Hindlimb muscle (tissue), 1 donor: ENCODE data around the gene LRRIQ1. TPM values are rescaled to one million over a fixed set of nuclear protein-coding genes. Genes with fewer than 3 reads are reported as not detected.
"Not testable (repeated sequence)": the region's sequence is repeated elsewhere in the genome, so short reads cannot be mapped to it uniquely, and the experiment has no call there.

Source experiments
- DNase-seq: peaks from one replicate; pipeline ENCODE4 v3.0.0-alpha.2; 2013
- polyA plus RNA-seq: library from polyadenylated mRNA; unstranded; fragments of 120-200 nt; gene quantifications from one replicate; pipeline ENCODE4 v1.2.1, GENCODE V29; 2013; ENCODE audit not compliant: insufficient read length

Gene LRRIQ1
- polyA plus RNA-seq, 1 donor = 0.27 TPM

DNA sequence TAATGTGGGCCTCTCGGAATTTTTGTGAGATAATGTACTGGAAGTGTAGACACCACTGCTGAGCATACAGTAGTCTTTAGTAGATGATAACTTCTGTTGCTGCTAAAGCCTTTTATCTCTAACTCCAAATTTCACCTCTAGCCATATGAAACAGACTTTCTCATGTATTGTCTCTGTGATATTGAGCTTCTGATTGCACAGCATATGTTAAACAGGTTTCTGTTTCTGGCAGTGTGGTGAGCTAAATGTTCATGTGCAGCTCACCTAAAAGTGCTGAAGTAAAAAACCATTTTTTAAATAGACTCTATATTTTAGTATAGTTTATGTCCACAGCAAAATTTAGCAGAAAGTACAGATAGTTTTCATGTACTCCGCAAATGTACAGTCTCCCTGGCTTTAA is 154.6 kb downstream of the LRRIQ1 start:
- no peak for DNase-seq

DNA sequence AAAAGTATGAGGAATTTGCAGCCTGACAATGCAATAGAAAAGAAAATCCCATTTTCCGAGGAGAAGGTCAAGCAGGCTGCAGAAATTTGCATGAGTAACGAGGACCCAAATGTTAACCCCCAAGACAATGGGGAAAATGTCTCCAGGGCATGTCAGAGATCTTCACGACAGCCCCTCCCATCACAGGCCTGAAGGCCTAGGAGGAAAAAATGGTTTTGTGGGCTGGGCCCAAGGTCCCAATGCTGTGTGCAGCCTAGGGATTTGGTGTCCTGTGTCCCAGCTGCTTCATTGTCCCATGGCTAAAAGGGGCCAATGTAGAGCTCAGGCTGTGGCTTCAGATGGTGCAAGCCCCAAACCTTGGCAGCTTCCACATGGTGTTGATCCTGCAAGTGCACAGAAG is 167.7 kb downstream of the LRRIQ1 start:
- DNase-seq = not testable (repeated sequence)

DNA sequence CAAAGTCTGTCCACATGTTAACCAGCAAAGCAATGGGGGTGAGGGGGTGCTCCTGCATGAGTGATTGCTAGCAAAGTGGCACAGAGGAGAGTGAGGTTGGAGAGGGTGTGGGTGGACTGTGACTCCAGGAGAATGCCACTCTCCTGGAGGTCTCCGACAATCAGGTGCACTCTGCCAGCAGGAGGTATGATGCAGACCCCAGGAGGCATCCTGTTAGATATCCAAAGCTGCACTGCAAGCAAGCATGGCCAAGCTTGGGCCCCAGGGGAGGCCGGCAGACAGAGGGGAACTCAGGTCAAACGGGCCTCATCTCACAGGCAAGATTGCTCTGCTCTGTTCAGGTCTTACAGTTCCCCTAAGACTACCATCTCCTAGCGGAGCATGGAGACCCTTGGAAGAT is 170.4 kb downstream of the LRRIQ1 start:
- DNase-seq = no peak

DNA sequence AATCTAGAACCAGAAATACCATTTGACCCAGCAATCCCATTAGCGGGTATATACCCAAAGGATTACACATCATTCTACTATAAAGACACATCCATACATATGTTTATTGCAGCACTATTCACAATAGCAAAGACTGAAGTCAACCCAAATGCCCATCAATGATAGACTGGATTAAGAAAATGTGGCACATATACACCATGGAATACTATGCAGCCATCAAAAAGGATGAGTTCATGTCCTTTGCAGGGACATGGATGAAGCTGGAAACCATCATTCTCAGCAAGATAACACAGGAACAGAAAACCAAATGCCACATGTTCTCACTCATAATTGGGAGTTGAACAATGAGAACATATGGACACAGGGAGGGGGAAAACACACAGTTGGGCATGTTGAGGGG is 188.2 kb downstream of the LRRIQ1 start:
- not testable (repeated sequence) for DNase-seq

DNA sequence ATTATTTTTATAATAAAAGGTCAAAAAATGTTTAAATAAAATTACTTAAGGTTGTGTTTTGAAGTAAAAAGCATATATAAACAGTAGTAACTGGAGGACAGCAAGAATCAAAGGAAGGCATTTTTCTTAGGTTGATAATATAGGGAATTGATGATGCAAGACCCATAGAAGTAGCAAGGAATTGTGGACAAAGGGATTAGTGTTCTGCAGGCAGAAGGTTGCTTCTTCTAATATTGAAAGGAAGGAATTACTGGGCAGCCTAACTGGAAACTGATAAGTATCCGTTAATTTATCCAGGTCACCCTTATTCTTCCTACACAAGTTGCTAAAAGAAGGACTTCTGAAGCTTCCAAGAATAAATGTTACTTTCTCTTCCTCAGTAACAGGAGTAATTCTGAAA is 189.3 kb downstream of the LRRIQ1 start:
- DNase-seq = no peak

DNA sequence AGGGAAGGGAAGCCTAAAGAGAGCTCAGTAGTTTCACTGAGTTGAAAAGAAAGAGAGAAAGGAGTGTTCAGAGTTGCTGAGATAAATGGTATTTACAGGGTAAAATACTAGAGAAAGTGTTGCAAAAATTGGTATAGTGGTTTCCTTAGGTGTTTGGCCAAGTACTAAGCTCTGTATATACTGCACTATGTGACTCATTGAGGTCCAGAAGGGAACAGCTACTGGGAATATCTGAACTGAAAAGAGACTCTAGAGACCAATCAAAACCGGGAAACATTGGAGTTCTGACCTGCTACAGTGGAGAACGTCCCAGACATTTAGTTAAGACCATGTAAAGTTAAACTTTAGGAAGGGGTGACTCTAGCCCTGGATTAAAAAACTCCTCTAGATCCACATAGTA is 201.2 kb downstream of the LRRIQ1 start:
- no peak for DNase-seq

DNA sequence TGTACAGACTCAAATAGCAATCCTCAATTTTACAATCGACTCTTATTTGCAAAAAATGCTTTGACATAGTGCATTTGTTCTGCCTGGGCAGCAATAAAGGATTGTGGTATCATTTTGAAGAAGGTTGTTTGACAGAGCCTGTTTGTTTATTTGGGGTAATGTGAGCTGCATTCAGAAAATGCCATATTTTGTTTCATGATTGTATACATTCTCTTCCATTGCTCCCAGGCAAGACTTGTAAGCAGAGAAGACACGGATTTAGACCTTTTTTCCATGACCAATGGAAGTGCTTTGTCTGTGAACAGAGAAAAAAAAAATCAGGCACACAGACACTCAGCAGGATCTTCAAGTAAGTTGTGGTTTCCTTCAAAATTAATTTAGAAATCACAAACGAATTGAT is 208.4 kb downstream of the LRRIQ1 start:
- DNase-seq = no peak

DNA sequence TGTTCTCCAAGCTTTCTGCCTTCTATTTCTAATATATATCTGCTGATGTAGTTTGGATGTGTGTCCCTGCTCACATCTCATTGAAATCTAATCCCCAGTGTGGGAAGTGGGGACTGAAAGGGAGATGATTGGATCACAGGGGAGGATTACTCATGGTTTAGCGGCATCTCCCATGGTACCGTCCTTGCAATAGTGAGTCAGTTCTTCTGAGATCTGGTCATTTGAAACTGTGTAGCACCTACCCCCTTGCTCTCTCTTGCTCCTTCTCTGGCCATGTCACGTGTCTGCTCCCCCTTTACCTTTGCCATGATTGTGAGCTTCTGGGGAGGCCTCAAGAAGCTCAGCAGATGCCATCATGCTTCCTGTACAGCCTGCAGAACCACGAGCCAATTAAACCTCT is 217.7 kb downstream of the LRRIQ1 start:
- no peak for DNase-seq

DNA sequence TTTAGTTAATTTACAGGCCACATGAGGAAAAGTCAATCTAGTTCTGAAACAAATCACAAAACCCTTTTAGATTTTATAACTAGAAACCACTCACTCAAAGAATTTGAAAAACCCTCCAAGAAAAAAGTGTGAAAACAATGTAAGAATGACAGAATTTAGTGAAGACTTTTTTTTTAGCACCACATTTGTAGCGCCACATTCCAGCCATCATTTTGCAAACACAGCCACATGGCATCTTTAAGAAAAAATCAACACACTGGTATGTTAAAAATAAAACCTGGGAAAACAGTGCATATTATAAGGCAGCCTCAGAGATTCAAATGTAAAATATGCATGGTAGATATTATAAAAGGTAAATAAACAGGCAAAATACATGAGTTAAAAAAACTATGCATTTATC is 221.5 kb downstream of the LRRIQ1 start:
- DNase-seq = no peak

DNA sequence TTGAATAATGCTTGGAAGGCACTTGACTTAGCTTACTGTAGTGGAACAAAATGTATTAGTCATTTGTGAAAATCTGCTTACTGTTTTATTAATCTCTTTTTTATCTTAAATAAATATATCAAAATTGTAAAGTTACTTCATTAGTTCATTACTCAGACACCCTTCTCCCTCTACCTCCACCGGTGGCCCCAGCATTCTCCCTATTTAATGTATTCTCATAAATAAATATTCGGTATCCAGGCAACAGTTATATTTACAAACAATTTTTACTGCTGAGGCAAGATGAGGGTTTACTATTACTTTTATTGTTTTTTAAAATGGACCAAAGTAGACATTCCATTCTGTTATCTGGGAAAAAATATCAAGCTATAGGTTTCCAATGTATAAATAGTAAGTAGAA is 224.3 kb downstream of the LRRIQ1 start:
- no peak for DNase-seq

DNA sequence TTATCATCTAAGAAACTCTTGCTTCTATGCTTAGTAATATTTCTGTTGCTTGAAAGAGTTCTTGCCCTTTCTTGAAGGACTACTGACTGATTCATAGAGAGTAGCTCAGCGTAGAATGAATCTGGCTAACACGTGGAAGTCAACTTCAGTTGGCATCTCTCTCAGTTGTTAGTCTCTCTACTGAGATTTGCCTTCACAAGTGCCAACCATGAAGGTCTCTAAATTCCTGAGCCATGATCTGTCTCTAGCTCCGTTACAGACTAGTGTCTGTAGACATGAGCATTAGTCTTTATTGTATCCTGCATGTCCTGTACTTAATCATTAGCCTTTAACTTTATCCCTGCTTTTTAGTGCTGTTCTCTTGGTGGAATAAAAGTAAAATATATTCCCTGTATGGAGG is 224.7 kb downstream of the LRRIQ1 start:
- DNase-seq = no peak

DNA sequence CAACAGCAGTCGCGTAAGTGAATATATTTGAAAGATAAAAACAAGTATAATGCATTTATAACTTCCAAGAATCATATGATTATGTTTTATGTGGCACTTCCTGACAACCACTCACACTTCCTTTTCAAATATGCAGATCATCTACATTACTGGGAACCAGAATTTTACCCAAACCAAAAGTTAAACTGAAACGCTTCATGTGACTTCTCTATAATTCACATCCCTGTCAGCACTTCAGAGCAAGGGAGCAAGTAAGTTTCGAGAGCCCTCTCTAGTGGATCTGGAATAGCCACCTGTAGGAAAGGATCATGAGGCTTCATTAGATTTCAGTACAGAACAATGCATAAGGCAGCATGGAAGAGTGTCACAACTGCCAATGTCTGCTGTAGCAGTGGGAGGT is 230.2 kb downstream of the LRRIQ1 start:
- no peak for DNase-seq

DNA sequence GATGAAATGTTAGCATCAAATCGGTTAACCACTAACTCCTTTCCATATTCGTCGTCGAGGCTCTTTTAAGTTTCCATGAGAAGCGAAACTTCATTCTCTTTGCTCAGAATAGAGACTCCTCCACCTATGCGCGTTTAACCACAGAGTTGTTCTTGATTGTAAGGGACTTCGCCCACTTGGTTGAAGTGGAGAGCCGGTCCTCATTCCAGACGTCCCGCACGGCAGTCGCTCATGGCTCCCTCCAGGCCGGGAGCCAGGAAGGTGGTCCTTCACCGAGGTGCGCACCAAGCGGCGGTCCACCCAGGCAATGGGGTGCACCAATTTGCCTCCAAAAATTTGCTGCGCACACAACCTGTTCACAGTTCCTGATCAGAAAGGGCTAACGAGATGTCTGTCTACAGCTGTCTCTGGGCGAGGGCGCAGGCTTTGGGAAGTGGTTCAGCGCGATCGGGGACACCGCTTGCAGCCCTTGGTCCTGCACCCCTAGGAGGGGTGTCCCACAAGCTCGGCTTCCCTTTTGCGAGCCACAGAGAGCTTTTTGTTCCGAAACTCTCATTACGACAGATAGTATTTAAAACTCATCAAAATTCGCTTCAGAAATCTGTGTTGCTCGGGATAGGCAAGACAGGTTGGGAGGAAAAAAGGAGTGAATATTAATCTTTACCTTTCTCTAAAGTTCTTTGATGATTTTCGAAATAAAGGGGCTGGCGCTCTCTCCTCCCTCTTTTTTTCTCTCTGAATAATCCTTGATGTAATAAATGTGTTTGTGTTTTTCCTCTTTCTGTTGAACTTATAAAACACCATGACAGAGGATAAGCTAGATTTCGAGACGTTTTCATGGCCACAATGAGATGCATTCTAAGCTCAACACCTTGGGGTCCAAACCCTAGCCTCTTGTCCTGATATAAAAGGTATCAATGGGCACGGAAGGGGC is 237.5 kb downstream of the LRRIQ1 start:
- DNase-seq = no peak

DNA sequence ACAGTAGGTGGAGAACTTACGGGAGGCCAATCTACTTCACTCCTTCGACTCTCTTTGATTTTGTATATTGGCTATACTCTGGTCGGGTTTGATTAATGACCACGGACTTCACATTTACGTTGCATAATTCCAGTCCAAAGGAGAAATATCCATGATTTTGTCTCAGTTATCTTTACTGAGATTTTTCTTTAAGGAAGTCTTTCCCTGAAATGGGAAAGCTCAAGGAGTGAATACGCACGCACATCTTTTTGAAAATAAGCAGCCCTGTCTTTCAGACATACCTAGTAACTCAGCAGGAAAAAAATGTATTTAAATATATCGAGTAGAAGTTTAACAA is 238.1 kb downstream of the LRRIQ1 start:
- DNase-seq = no peak

DNA sequence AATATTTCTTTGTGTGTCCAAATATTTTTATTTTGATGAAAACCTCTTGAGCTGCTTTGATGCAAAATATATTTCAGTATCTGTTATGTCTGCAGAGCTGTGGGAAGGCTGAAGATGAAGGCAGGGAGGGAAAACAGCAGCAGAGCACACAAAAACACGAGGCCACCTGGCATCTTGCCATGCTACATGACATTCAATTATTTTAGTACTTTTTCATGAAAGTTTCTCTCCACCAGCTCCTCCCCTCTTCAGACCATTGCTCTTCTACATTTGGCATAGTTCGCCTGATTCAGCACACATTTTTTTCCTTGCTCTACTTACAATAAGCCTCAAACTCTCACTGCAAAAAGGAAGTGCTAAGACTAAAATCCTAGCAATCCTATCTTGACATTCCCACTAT is 239.2 kb downstream of the LRRIQ1 start:
- DNase-seq = no peak

DNA sequence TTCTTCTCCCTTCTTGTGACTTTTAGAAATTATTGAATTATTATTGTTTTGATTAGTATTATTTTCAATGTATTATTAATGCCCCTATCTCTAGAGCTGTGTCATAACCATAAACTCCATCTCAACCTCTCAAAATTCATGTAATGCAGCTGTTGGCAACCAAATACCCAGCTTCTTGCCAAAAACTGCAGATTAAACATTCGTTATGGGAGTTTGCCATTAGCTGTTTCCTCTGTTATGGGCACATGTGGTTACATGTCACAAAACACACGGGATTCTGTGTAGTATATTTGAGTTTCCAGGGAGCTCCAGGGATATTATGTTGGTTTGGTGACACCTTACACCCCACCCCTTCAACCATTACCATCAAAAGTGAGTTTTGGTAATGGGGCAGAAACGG is 241.0 kb downstream of the LRRIQ1 start:
- no peak for DNase-seq

DNA sequence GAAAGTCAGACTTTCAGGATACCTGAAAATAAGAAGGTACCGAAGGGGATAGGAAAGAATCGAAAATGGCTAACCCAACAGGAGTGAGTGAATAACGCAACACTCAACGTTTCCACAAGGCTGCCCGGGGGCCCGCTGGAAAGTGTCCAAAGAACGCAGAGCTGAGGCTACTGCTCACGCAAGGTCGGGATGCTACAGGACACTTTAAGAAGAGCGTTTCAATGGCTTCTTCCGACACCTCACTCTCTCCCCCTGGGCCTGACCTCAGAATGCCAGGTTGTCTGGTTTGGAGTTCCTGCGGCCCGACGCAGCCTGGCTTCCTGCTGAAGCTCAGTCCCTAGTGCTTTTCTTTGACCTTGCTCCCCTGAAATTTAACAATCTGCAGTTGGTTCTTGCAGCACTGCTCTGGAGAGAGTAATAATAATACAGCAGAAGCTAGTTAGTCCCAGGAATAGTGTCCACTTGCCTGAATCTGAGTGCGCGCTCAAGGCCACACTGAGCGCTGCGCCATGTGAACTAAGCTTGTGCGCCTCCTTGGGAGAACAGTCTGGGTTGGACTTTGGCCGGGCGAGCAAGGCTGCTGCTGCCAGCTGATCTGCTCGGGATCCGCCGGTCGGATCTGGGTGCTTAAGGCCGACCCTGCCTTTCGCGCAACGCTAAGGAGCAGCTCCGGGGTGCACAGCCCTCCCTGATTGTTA is 241.9 kb downstream of the LRRIQ1 start:
- no peak for DNase-seq

DNA sequence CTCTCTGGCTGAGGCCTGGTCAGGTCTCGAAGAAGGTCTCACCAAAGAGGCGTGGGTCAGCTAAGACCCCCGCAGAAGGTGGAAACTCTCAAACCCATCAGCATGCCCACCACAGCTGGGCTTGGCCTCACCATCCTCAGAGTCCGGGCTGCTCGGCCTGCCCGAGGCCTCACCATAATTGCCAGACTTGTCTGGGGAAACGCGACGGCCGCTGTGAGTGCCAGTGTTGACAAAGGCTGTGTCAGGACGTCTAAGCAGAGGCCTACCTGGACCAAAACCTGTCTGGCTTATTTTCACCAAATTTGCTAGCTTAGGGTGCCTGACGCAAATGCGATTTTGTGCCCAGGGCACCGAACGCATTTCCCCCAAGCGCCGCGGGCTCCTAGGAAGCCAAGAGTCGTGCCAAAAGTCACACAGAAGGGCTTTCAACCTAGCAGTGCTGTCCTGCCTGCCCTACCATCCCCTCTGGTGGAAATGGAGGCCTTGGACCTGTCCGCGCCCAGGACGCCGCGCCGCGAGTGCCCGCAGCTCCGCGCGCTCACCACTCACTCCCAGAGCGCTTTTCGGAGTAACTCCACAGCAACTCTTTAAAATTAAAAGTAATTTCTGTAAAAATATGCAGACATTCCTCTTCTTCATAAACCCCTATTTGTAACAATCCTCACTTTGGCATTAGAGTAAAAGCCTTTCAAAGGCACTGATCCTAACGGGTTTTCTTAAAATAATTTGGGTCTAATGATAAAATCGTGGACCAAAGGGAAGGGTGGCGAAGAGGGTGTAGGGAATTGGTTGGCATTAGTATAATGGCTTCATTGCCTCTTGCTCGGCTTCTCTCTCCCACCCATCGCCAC is 242.7 kb downstream of the LRRIQ1 start:
- DNase-seq = no peak

DNA sequence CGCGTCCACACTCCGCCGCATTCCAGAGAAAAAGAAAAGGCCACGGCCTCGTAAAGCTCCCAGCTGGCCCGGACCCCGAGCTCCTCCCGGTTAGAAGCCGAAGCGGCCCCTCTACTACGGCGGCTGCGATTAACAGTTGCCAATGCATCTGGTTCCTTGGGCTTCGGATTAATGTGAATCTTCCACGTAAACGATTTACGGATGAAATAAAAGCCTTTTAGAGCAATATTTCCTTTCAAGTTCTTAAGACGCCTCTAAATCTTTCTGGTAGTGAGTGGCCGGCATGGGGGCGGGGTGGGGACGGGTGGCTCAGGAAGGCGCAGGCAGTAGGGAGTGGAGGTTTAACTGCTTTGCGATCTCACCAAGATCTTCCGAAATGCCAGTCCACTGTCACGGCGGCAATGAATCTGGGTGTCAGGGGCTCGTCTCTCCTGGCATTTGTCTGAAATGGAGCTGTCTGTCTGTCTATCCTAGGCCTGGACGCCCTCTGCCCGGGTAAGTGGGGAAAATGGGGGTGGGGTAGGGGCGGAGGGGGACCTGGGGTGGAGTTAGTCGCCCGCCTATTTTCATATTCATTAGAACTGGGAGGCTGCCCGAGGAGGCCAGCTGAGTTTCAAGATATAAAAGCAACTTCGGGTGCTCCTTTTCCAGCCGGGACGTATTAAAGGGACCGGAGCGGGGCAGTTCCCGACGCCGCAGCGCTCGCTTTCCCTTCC is 243.5 kb downstream of the LRRIQ1 start:
- no peak for DNase-seq

DNA sequence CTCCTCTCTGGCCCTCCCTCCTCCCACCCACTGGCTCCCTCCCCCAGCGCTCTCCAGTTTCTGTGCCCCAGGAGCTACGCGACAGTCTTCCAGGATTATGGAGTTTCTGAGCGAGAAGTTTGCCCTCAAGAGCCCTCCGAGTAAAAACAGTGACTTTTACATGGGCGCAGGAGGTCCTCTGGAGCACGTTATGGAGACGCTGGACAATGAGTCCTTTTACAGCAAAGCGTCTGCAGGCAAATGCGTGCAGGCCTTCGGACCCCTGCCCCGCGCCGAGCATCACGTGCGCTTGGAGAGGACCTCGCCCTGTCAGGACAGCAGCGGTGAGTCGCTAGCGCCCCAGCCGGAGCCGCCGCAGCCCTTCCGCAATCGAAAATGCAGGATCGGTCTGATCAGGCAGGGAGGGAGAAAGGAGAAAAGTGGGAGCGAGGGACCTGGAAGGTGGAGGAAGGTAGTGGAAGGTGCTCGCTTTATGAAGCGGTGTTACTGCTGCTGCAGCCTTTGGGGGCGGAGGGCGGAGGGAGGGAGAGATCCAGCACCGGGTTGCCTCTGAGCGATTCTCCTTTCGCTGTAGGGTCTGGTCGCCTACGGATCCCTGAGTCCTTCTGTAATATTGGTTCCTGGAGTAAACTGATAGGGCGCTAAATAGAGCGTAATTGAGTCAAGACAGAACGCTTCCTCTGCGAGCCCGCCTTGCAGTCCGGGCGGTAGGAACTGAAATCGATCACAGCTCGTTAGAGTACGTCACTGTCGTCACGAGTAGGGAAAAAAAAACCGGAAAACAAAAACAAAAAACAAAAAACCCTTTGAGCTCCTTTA is 244.2 kb downstream of the LRRIQ1 start, which contains the start of gene ALX1:
ALX1 (plus strand) TSS at position 56 of the 819 bp plus-strand sequence; CDS start at position 98, 42 bp downstream.
- DNase-seq = no peak

DNA sequence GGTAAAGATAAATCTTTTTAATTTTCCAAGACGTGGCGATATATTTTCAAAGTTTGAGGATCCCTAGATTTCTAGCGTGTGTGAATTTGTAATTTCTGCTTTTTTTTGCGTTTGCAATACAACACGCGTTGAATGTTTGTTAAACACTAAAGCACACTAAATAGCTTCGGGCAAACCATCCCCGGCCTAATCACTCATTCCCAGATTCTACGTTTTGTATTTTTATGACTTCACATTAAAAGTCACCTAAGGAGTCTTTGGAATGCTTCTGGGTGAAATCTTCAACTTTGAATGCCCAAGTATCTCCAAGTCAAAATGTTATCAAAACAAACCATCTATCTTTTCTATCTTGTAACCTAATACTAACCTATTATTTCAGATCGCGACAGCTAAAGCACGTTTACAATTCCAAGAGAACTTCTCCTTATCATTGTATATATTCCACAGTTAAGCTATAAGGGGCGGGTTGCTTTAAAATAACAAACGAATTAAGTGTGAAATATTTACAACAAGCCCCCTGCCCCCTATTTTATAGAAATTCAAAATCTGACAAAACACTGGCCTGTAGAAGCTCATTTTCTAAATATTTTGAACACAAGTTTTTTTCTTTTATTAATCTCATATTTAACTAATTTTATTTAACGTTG is 245.0 kb downstream of the LRRIQ1 start:
- DNase-seq = no peak
